BLaER1 (cell line): ENCODE measurements around the gene PEX11A.

ENCODE experiments used
- H3K27ac ChIP-seq: shearing (Covaris generic); formaldehyde crosslinking; 2 replicates; pipeline ENCODE4 v1.8.1; 2022
- H3K27me3 ChIP-seq: shearing (Covaris generic); formaldehyde crosslinking; 2 replicates; pipeline ENCODE4 v1.8.1; 2022
- H3K36me3 ChIP-seq: shearing (Covaris generic); formaldehyde crosslinking; 2 replicates; pipeline ENCODE4 v1.8.1; 2022
- H3K4me1 ChIP-seq: shearing (Covaris generic); formaldehyde crosslinking; 2 replicates; pipeline ENCODE4 v1.8.1; 2022
- H3K4me2 ChIP-seq: shearing (Covaris generic); formaldehyde crosslinking; 2 replicates; pipeline ENCODE4 v1.8.1; 2022
- H3K4me3 ChIP-seq: shearing (Covaris generic); formaldehyde crosslinking; 2 replicates; pipeline ENCODE4 v1.8.1; 2022
- H3K9ac ChIP-seq: shearing (Covaris generic); formaldehyde crosslinking; 2 replicates; pipeline ENCODE4 v1.8.1; 2022
- H3K9me3 ChIP-seq: shearing (Covaris generic); formaldehyde crosslinking; 2 replicates; pipeline ENCODE4 v1.8.1; 2022
- H4K20me1 ChIP-seq: shearing (Covaris generic); formaldehyde crosslinking; 2 replicates; pipeline ENCODE4 v1.8.1; 2022
- Cebpa-rat ChIP-seq: shearing (Covaris generic); IDR thresholded peaks from 2 replicates; pipeline ENCODE4 v1.8.1; 2022

PEX11A gene

DNA sequence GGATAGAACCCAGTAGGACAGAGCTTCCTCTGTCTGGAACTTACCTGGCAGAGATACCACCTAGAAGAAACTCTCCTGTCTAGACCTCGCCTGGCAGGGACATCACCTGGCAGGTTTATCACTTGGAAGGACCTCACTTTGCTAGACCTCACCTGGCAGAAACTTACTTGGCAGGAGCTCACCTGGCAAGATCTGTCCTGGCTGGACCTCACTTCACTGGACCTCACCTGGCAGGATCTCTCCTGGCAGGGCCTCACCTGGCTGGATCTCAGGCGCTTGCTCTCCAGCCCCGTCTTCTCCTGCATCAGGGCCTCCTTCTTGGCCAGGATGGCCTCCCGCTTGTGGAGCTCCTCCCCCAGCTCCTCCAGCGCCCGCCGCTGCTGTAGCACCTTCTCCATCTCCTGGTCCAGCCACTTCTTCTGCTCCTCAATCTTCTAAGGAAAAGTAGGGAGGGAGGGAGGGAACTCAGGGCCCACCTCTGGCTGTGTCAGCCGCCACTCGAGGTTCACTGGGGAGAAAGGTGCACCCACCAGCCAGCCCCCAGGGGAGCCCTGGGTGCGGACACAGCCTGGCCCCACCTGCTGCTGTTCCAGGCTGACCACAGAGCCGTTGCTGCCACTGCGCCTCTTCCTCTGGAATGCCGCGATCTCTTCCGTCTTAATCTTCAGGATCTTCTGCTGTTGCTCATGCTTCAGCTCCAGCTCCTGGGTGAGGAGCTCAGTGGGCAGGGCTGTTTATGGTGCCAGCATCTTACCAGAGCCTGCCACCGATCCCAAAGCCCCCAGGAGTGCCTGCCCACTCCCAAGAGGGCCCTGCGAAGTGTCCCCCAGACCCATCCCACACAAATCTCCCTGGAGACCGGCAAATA, 57.8 kb downstream of the PEX11A start:
- Histone ChIP-seq H4K20me1 (no peaks in the 10 kb centered on the region), H3K9me3 (peaks cover 36% of the 10 kb centered on the region), H3K4me3 (no peak overlapping the region), H3K4me1 (peaks cover 10% of the 10 kb centered on the region), H3K36me3 (peaks cover 66% of the 10 kb centered on the region), H3K4me2 (no peak overlapping the region), H3K27me3 (no peaks in the 10 kb centered on the region), H3K9ac (no peak overlapping the region), H3K27ac (no peak overlapping the region)
- TF ChIP-seq Cebpa-rat = no peak

DNA sequence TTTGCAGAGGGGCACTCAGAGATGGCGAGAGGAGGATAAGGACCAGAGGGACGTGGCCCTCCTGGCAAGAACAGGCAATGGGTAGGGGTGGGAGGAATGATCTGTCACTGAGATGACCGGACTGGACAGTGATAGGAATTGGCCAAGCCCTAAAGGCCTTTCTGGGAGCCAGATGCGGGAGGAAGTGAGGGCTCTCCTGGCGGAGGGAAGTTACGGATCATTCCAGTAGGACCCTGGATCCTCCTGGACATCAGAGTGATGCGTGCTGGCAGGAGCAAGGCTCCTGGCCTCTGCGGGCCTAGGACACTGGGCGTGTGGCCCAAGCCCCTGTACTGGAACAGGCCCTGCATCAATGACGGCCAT, 58.7 kb downstream of the PEX11A start:
- peaks cover 4% of the 10 kb centered on the region; the same call in 1 of the 2 replicates for H4K20me1 ChIP-seq
- H3K27ac ChIP-seq = no peak overlapping the region
- TF ChIP-seq Cebpa-rat = no peak
- H3K36me3 ChIP-seq = peaks cover 76% of the 10 kb centered on the region
- H3K4me3 ChIP-seq = no peak overlapping the region
- no peak overlapping the region for H3K4me2 ChIP-seq
- no peaks in the 10 kb centered on the region for H3K27me3 ChIP-seq
- peaks cover 36% of the 10 kb centered on the region for H3K9me3 ChIP-seq
- peaks cover 19% of the 10 kb centered on the region for H3K4me1 ChIP-seq
- H3K9ac ChIP-seq = no peak overlapping the region
